ENCODE results near the gene HNF1A.

The HNF1A gene

GRCh38 chr12:121008347-121009098 lies 30.2 kb downstream of the HNF1A start:
- no CpG with 5 or more reads among the region's 8 CpGs for WGBS, 2 donors (ENCODE audit: extremely low coverage in 2 of 2, insufficient read length in 2 of 2, insufficient replicate concordance in 1 of 2)
- Histone ChIP-seq H2AFZ (ENCODE audit: low read length) (no peak overlapping the region), H3K14ac (ENCODE audit: low read length) (no peak overlapping the region), H3K18ac (ENCODE audit: low read length) (no peak overlapping the region), H2BK5ac (ENCODE audit: low read length) (no peak overlapping the region), H2BK120ac (ENCODE audit: low read depth, low read length) (no peak overlapping the region), H3K9ac (ENCODE audit: low read depth, low read length, poor library complexity) (no peak overlapping the region), H4K91ac (ENCODE audit: low read depth, low read length, poor library complexity) (no peak overlapping the region), H3K27me3 (ENCODE audit: control insufficient read depth in 3 of 3, insufficient read depth in 3 of 3, low read depth in 1 of 3, low read length in 3 of 3) (peaks cover 0 to 2% (median 0%) of the 10 kb centered on the region in 3 experiments), H3K4me2 (ENCODE audit: insufficient read depth, low read length, poor library complexity, severe bottlenecking) (no peak overlapping the region), H2BK15ac (ENCODE audit: low read length) (no peak overlapping the region), H3K79me1 (ENCODE audit: low read depth, low read length) (no peaks in the 10 kb centered on the region), H3K4me1 (ENCODE audit: control insufficient read depth in 2 of 2, insufficient read depth in 1 of 2, low read depth in 1 of 2, low read length in 2 of 2) (no peaks in the 10 kb centered on the region), H2AK5ac (ENCODE audit: low read depth, low read length) (no peak overlapping the region), H2BK12ac (ENCODE audit: low read length) (no peak overlapping the region), H3K4ac (ENCODE audit: low read length) (no peak overlapping the region), H3K36me3 (replicated peaks in 1 of 2; ENCODE audit: control insufficient read depth in 2 of 2, insufficient read depth in 2 of 2, low read length in 2 of 2) (peaks cover 39 to 86% of the 10 kb centered on the region in 2 donors), H3K4me3 (ENCODE audit: low read length in 2 of 2) (no peak overlapping the region), H3K27ac (replicated peaks; ENCODE audit: low read length) (no peak overlapping the region), H4K8ac (ENCODE audit: low read depth, low read length) (no peak overlapping the region), H3K9me3 (replicated peaks in 1 of 2; ENCODE audit: control insufficient read depth in 2 of 2, insufficient read depth in 1 of 2, low read depth in 1 of 2, low read length in 2 of 2) (no peaks in the 10 kb centered on the region), H3K23ac (ENCODE audit: low read depth, low read length, poor library complexity) (no peak overlapping the region)
- no peak for DNase-seq (ENCODE audit: low spot score)

DNA sequence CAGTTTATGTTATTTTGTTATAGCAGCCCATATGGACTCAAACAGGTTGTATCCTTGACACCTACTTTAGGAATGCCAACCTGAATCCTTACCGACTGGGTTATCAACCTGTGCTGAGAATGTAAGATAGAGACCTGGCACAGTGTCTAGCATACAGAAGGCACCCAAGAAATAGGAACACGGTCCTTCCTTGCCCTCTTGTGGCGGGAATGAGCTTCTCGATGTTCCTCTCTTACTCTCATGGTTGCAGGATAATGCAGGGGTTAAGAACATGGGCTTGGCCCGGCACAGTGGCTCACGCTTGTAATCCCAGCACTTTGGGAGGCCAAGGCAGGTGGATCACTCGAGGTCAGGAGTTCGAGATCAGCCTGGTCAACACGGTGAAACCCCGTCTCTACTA lies 31.4 kb downstream of the HNF1A start:
- H2BK120ac ChIP-seq (ENCODE audit: low read depth, low read length), result no peak overlapping the region

DNA sequence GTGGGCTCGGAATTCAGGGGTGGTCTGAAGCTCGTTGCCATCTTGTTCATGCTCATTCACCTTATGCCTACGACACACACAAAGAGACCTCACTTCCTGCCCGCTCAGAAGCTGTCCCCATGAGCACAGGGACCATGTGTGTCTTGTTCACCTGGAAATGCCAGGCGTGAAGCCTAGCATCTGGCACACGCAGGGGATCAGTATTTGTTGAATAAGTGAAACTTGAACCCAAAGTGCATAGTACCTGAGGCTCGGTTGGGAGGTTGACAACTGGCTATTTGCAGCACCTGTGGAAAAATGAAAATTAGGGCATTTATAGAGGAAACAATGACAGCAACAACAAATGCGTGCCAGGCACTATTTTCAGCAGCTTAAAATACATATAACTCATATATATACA lies 32.5 kb downstream of the HNF1A start:
- Histone ChIP-seq H3K4me2 (ENCODE audit: insufficient read depth, low read length, poor library complexity, severe bottlenecking) (no peak overlapping the region), H3K9ac (ENCODE audit: low read depth, low read length, poor library complexity) (no peak overlapping the region), H2BK5ac (ENCODE audit: low read length) (no peak overlapping the region), H3K4me1 (ENCODE audit: control insufficient read depth in 2 of 2, insufficient read depth in 1 of 2, low read depth in 1 of 2, low read length in 2 of 2) (peaks cover 2% of the 10 kb centered on the region in 2 donors), H3K4me3 (ENCODE audit: low read length in 2 of 2) (no peak overlapping the region), H3K23ac (ENCODE audit: low read depth, low read length, poor library complexity) (no peak overlapping the region), H3K27ac (replicated peaks; ENCODE audit: low read length) (no peak overlapping the region), H4K8ac (ENCODE audit: low read depth, low read length) (no peak overlapping the region), H2BK12ac (ENCODE audit: low read length) (no peak overlapping the region), H3K9me3 (replicated peaks in 1 of 2; ENCODE audit: control insufficient read depth in 2 of 2, insufficient read depth in 1 of 2, low read depth in 1 of 2, low read length in 2 of 2) (no peaks in the 10 kb centered on the region), H3K4ac (ENCODE audit: low read length) (no peak overlapping the region), H3K27me3 (ENCODE audit: control insufficient read depth in 3 of 3, insufficient read depth in 3 of 3, low read depth in 1 of 3, low read length in 3 of 3) (peaks cover 0 to 2% (median 0%) of the 10 kb centered on the region in 3 experiments), H3K36me3 (replicated peaks in 1 of 2; ENCODE audit: control insufficient read depth in 2 of 2, insufficient read depth in 2 of 2, low read length in 2 of 2) (peaks cover 24 to 67% of the 10 kb centered on the region in 2 donors), H2AFZ (ENCODE audit: low read length) (no peak overlapping the region), H2BK15ac (ENCODE audit: low read length) (no peak overlapping the region), H2BK120ac (ENCODE audit: low read depth, low read length) (no peak overlapping the region), H3K79me1 (ENCODE audit: low read depth, low read length) (no peaks in the 10 kb centered on the region), H3K14ac (ENCODE audit: low read length) (no peak overlapping the region), H2AK5ac (ENCODE audit: low read depth, low read length) (no peak overlapping the region), H4K91ac (ENCODE audit: low read depth, low read length, poor library complexity) (no peak overlapping the region), H3K18ac (ENCODE audit: low read length) (no peak overlapping the region)
- no CpG with 5 or more reads among the region's 8 CpGs for WGBS, 2 donors (ENCODE audit: extremely low coverage in 2 of 2, insufficient read length in 2 of 2, insufficient replicate concordance in 1 of 2)
- no peak for DNase-seq (ENCODE audit: low spot score)

More for the DNA sequence above, 31.4 kb downstream of the HNF1A start:
- no peak overlapping the region for H3K4me2 ChIP-seq (ENCODE audit: insufficient read depth, low read length, poor library complexity, severe bottlenecking)
- DNase-seq (ENCODE audit: low spot score), result peak; percentile 20
- no peak overlapping the region for H2AK5ac ChIP-seq (ENCODE audit: low read depth, low read length)
- no peak overlapping the region for H3K9ac ChIP-seq (ENCODE audit: low read depth, low read length, poor library complexity)
- H2BK15ac ChIP-seq (ENCODE audit: low read length), result no peak overlapping the region
- no peak overlapping the region for H3K23ac ChIP-seq (ENCODE audit: low read depth, low read length, poor library complexity)
- H3K14ac ChIP-seq (ENCODE audit: low read length), result no peak overlapping the region
- no peak overlapping the region for H4K8ac ChIP-seq (ENCODE audit: low read depth, low read length)
- H3K36me3 ChIP-seq (replicated peaks in 1 of 2; ENCODE audit: control insufficient read depth in 2 of 2, insufficient read depth in 2 of 2, low read length in 2 of 2), result peaks cover 28 to 77% of the 10 kb centered on the region in 2 donors
- H3K79me1 ChIP-seq (ENCODE audit: low read depth, low read length), result no peaks in the 10 kb centered on the region
- no peak overlapping the region for H2BK5ac ChIP-seq (ENCODE audit: low read length)
- H3K4ac ChIP-seq (ENCODE audit: low read length), result no peak overlapping the region
- no peak overlapping the region for H3K18ac ChIP-seq (ENCODE audit: low read length)
- WGBS, 2 donors (ENCODE audit: extremely low coverage in 2 of 2, insufficient read length in 2 of 2, insufficient replicate concordance in 1 of 2), result no CpG with 5 or more reads among the region's 10 CpGs
- H3K4me1 ChIP-seq (ENCODE audit: control insufficient read depth in 2 of 2, insufficient read depth in 1 of 2, low read depth in 1 of 2, low read length in 2 of 2), result no peaks in the 10 kb centered on the region
- no peak overlapping the region for H4K91ac ChIP-seq (ENCODE audit: low read depth, low read length, poor library complexity)
- no peak overlapping the region for H3K4me3 ChIP-seq (ENCODE audit: low read length in 2 of 2)
- no peak overlapping the region for H3K27ac ChIP-seq (replicated peaks; ENCODE audit: low read length)
- no peak overlapping the region for H2AFZ ChIP-seq (ENCODE audit: low read length)
- H2BK12ac ChIP-seq (ENCODE audit: low read length), result no peak overlapping the region
- peaks cover 0 to 2% (median 0%) of the 10 kb centered on the region in 3 experiments for H3K27me3 ChIP-seq (ENCODE audit: control insufficient read depth in 3 of 3, insufficient read depth in 3 of 3, low read depth in 1 of 3, low read length in 3 of 3)
- H3K9me3 ChIP-seq (replicated peaks in 1 of 2; ENCODE audit: control insufficient read depth in 2 of 2, insufficient read depth in 1 of 2, low read depth in 1 of 2, low read length in 2 of 2), result no peaks in the 10 kb centered on the region

DNA sequence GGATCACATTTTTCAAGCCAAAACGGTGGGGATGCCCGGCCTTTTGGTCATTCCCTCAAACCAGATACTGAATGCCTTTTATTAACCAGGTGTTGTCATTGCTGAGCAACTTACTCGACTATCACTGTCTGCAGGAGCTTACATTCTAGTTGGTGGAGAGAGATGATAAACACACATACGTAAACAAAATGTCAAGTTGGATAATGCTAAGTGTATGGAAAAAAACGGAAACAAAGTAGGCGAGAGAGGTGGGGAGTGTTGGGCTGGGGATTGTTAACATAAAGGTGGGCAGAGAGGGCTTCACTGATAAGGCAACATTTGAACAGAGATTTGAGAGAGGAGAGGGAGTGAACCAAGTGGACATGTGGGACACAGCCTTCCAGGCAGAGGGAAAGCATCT lies 33.5 kb downstream of the HNF1A start:
- Histone ChIP-seq H3K4ac (ENCODE audit: low read length) (no peak overlapping the region), H3K4me3 (ENCODE audit: low read length in 2 of 2) (no peak overlapping the region), H2BK15ac (ENCODE audit: low read length) (no peak overlapping the region), H2BK120ac (ENCODE audit: low read depth, low read length) (no peak overlapping the region), H4K8ac (ENCODE audit: low read depth, low read length) (no peak overlapping the region), H3K9ac (ENCODE audit: low read depth, low read length, poor library complexity) (peak overlapping the region; percentile 3), H2BK12ac (ENCODE audit: low read length) (no peak overlapping the region), H3K14ac (ENCODE audit: low read length) (no peak overlapping the region), H3K18ac (ENCODE audit: low read length) (no peak overlapping the region), H3K9me3 (replicated peaks in 1 of 2; ENCODE audit: control insufficient read depth in 2 of 2, insufficient read depth in 1 of 2, low read depth in 1 of 2, low read length in 2 of 2) (no peaks in the 10 kb centered on the region), H3K79me1 (ENCODE audit: low read depth, low read length) (no peaks in the 10 kb centered on the region), H3K4me1 (ENCODE audit: control insufficient read depth in 2 of 2, insufficient read depth in 1 of 2, low read depth in 1 of 2, low read length in 2 of 2) (peaks cover 2% of the 10 kb centered on the region in 2 donors), H2AK5ac (ENCODE audit: low read depth, low read length) (no peak overlapping the region), H3K27ac (replicated peaks; ENCODE audit: low read length) (no peak overlapping the region), H4K91ac (ENCODE audit: low read depth, low read length, poor library complexity) (no peak overlapping the region), H3K36me3 (replicated peaks in 1 of 2; ENCODE audit: control insufficient read depth in 2 of 2, insufficient read depth in 2 of 2, low read length in 2 of 2) (peaks cover 24 to 61% of the 10 kb centered on the region in 2 donors), H3K27me3 (ENCODE audit: control insufficient read depth in 3 of 3, insufficient read depth in 3 of 3, low read depth in 1 of 3, low read length in 3 of 3) (peaks cover 0 to 2% (median 0%) of the 10 kb centered on the region in 3 experiments), H3K4me2 (ENCODE audit: insufficient read depth, low read length, poor library complexity, severe bottlenecking) (no peak overlapping the region), H2AFZ (ENCODE audit: low read length) (no peak overlapping the region), H2BK5ac (ENCODE audit: low read length) (no peak overlapping the region), H3K23ac (ENCODE audit: low read depth, low read length, poor library complexity) (no peak overlapping the region)
- DNase-seq (ENCODE audit: low spot score), result no peak
- WGBS, 2 donors (ENCODE audit: extremely low coverage in 2 of 2, insufficient read length in 2 of 2, insufficient replicate concordance in 1 of 2), result no CpG with 5 or more reads among the region's 6 CpGs
